ENCODE data around the gene ZPR1.

DNA sequence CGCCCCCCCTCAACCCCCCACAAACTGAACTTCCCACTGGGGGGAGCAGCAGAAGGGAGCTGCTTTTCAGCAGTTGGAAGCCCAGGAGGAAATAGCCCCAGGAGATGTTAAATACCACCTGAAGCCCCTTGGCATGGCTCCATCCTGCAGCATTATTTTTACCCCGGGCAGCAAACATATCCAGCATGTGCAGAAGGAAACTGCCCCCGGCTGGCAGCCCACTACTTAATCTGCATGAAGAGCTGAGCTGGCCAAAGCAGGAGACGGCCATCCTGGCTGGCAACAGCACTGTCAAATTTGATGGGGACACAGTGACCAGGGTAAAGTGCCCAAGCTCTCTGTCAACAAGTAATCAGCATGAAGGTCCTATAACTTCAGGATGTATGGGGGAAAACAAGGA, 47.1 kb downstream of the ZPR1 start:
- TF ChIP-seq, protein P1, sequence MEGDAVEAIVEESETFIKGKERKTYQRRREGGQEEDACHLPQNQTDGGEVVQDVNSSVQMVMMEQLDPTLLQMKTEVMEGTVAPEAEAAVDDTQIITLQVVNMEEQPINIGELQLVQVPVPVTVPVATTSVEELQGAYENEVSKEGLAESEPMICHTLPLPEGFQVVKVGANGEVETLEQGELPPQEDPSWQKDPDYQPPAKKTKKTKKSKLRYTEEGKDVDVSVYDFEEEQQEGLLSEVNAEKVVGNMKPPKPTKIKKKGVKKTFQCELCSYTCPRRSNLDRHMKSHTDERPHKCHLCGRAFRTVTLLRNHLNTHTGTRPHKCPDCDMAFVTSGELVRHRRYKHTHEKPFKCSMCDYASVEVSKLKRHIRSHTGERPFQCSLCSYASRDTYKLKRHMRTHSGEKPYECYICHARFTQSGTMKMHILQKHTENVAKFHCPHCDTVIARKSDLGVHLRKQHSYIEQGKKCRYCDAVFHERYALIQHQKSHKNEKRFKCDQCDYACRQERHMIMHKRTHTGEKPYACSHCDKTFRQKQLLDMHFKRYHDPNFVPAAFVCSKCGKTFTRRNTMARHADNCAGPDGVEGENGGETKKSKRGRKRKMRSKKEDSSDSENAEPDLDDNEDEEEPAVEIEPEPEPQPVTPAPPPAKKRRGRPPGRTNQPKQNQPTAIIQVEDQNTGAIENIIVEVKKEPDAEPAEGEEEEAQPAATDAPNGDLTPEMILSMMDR (IDR thresholded peaks at IDR 0.05; ENCODE audit: insufficient read depth, low read length, poor library complexity, severe bottlenecking) = no peak
- TF ChIP-seq EZH2phosphoT487 (conservative IDR thresholded peaks at IDR 0.05; ENCODE audit: low read length) = no peak

Measured in SU-DHL-6 (cell line).